Measurements from ENCODE around the gene IRF7. TPM values are rescaled to one million over a fixed set of nuclear protein-coding genes. Genes with fewer than 3 reads are reported as not detected.

The IRF7 gene
- total RNA-seq, 1 donor from 2014 or later: 29.1 TPM

GRCh38 chr11:641806-642370, 26.1 kb upstream of the IRF7 start:
- DNase-seq (ENCODE audit: low spot score): no peak

GRCh38 chr11:640021-640706, 24.4 kb upstream of the IRF7 start:
- DNase-seq (ENCODE audit: low spot score): no peak

- no peak for DNase-seq (ENCODE audit: low spot score)
Observed at GRCh38 chr11:639332-639955, 23.7 kb upstream of the IRF7 start.

- no peak for DNase-seq (ENCODE audit: low spot score)
Observed at GRCh38 chr11:638631-639331, 23.0 kb upstream of the IRF7 start.

GRCh38 chr11:637593-638521, 22.1 kb upstream of the IRF7 start:
- DNase-seq (ENCODE audit: low spot score): no peak

GRCh38 chr11:637333-637592, 21.5 kb upstream of the IRF7 start:
- no peak for DNase-seq (ENCODE audit: low spot score)

- no peak for DNase-seq (ENCODE audit: low spot score)
Observed at GRCh38 chr11:636511-637332, 21.0 kb upstream of the IRF7 start, which contains the start of gene DRD4. Gene DRD4 (plus strand): TSS chr11:637269. CDS start chr11:637305, 36 bp downstream.

- no peak for DNase-seq (ENCODE audit: low spot score)
Observed at GRCh38 chr11:635945-636510, 20.3 kb upstream of the IRF7 start.

GRCh38 chr11:630871-631270, 15.1 kb upstream of the IRF7 start:
- DNase-seq (ENCODE audit: low spot score): no peak

- DNase-seq (ENCODE audit: low spot score): no peak
Observed at GRCh38 chr11:629237-629583, 13.5 kb upstream of the IRF7 start.

GRCh38 chr11:628056-628455, 12.3 kb upstream of the IRF7 start:
- no peak for DNase-seq (ENCODE audit: low spot score)

GRCh38 chr11:627308-627576, 11.5 kb upstream of the IRF7 start:
- DNase-seq (ENCODE audit: low spot score): no peak

- DNase-seq (ENCODE audit: low spot score): no peak
Observed at GRCh38 chr11:626475-627307, 10.9 kb upstream of the IRF7 start, which contains the start of gene SCT. Gene SCT (minus strand): TSS chr11:627181. CDS start chr11:627143, 38 bp downstream.

GRCh38 chr11:625636-626268, 10.0 kb upstream of the IRF7 start:
- no peak for DNase-seq (ENCODE audit: low spot score)

GRCh38 chr11:624705-625635, 9.2 kb upstream of the IRF7 start, which contains the start of gene CDHR5:
Gene CDHR5 (minus strand): TSS chr11:624955. CDS start chr11:624902, 53 bp downstream.
- DNase-seq (ENCODE audit: low spot score): no peak

GRCh38 chr11:623999-624704, 8.4 kb upstream of the IRF7 start:
- DNase-seq (ENCODE audit: low spot score): no peak

GRCh38 chr11:623349-623869, 7.7 kb upstream of the IRF7 start:
- DNase-seq (ENCODE audit: low spot score): no peak

All from mesenteric fat pad (tissue), 1 donor.